AG20443 (cell line): ENCODE data around the gene ARL13B.

ENCODE experiments used
- DNase-seq: peaks from one replicate; pipeline ENCODE4 v3.0.0; 2012; ENCODE audit warnings: low spot score, mixed read lengths

The ARL13B gene

DNA sequence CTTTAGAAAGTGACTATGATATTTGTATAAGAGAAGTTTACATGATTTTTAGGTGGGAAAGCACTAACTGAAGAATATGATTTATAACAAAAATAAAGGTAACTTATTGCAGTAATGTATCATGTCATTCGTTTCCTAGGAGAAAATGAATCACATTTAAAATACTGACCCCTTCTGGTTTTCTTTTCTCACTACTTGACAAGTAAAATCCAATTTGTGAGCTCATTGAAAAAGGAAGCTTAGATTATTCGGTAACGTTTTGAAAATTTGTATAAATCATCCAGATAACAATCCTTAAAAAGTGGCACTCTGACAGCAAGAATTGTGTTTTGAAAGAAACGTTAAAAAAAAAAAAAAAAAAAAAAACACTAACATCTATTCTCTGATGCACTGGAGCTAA lies 121.9 kb downstream of the ARL13B start:
- DNase-seq = no peak
